Hepatic stellate cell (primary cell): Measurements from ENCODE around the gene NIPBL.
"Not testable (repeated sequence)": the region's sequence is repeated elsewhere in the genome, so short reads cannot be mapped to it uniquely, and the experiment has no call there.

Experiments
- DNase-seq: peaks from one replicate; pipeline ENCODE4 v3.0.0; 2011; ENCODE audit warnings: low spot score

NIPBL gene, protein sequence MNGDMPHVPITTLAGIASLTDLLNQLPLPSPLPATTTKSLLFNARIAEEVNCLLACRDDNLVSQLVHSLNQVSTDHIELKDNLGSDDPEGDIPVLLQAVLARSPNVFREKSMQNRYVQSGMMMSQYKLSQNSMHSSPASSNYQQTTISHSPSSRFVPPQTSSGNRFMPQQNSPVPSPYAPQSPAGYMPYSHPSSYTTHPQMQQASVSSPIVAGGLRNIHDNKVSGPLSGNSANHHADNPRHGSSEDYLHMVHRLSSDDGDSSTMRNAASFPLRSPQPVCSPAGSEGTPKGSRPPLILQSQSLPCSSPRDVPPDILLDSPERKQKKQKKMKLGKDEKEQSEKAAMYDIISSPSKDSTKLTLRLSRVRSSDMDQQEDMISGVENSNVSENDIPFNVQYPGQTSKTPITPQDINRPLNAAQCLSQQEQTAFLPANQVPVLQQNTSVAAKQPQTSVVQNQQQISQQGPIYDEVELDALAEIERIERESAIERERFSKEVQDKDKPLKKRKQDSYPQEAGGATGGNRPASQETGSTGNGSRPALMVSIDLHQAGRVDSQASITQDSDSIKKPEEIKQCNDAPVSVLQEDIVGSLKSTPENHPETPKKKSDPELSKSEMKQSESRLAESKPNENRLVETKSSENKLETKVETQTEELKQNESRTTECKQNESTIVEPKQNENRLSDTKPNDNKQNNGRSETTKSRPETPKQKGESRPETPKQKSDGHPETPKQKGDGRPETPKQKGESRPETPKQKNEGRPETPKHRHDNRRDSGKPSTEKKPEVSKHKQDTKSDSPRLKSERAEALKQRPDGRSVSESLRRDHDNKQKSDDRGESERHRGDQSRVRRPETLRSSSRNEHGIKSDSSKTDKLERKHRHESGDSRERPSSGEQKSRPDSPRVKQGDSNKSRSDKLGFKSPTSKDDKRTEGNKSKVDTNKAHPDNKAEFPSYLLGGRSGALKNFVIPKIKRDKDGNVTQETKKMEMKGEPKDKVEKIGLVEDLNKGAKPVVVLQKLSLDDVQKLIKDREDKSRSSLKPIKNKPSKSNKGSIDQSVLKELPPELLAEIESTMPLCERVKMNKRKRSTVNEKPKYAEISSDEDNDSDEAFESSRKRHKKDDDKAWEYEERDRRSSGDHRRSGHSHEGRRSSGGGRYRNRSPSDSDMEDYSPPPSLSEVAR (N-terminal part only)

DNA sequence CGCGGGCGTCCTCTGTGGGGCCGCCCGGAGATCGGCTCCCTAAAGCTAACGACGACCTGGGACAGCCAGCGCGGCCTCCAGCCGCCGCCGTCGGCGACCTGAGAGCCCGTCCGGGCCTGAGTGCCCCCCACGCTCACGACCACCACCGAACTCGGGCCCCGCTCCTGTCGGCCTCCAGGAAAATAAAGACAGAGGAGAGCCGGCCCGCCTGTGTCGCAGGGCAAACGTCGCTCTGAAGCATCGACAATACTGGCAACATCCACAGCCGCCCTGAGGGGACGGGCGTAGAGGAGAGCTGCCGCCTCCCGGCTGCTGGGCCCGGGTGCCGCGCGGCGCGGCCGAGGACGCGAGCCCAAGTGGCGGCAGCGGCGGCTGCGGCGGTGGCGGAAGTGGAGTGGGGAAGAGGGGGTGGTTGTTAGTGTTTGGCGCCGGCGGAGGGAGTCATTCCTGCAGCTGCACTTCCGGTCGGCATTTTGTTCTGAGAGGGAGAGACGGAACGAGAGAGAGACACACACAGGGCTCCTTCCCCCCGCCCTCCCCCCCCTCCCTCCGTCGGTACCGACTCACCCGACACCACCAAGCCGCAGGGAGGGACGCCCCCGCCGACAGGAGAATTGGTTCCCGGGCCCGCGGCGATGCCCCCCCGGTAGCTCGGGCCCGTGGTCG, at the start of gene NIPBL:
NIPBL (plus strand) TSS at position 471 of the 666 bp plus-strand sequence. CDS start 76,928 bp downstream, outside the sequence.
- peak; percentile 89 for DNase-seq

GRCh38 chr5:36832274-36832673, 44.3 kb upstream of the NIPBL start:
- DNase-seq, result no peak

GRCh38 chr5:36836831-36837230, 39.7 kb upstream of the NIPBL start:
- no peak for DNase-seq

- no peak for DNase-seq
Observed at GRCh38 chr5:36839489-36840476, 36.8 kb upstream of the NIPBL start.

DNA sequence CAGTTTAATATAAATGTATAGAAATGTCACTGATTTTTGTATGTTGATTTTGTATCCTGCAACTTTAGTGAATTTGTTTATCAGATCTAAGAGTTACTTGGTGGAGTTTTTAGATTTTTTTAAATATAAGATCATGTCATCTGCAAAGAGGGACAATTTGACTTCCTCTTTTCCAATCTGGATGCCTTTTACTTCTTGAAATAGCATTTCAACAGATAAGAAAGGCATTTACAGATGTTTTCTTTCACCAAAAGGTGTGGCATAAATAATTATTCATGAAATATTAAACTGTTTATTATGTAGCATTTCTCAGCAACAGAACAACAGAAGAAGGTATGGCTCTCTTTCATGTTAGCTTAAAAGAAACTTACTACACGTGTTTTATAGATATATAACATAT, 34.9 kb upstream of the NIPBL start:
- no peak for DNase-seq

DNA sequence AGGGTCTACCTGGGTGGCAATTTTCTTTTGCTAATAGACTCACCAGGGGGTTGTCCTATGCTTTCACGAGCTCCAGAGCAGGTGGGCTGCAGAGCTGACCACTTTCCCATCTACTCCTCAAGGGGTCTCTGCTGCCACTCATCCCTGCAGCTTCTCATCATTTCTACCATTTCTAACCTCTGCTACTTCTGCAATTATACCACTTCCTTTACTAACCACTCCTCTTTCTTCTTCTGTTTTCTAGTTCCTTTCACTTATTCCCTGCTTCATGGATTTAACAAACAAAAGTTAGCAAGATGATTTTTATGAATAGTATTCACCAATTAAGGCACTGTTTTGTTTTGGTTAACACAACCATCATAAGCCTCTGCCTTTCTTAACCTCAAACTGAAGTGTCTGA, 34.5 kb upstream of the NIPBL start:
- no peak for DNase-seq

DNA sequence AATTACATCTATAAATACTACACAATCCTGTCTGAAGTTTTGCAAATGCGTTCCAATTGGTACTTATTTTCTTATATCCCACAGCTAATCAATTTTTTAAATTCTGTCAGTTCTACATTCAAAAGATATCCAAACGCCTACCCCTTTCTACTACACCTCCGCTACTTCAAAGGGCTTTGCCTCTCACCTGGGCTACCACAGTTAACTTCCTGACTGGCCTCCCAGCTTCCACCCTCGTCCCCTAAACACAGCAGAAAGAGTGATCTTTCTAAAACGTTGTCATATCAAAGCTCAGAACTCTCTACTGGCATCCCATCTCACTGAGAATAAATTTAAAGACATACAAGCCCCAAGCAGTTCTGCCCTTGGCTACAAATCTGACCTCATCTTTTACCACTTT, 32.3 kb upstream of the NIPBL start:
- no peak for DNase-seq

GRCh38 chr5:36848545-36848944, 28.0 kb upstream of the NIPBL start:
- DNase-seq, result not testable (repeated sequence)

GRCh38 chr5:36852903-36853302, 23.7 kb upstream of the NIPBL start:
- not testable (repeated sequence) for DNase-seq

GRCh38 chr5:36854402-36855140, 22.0 kb upstream of the NIPBL start:
- no peak for DNase-seq

GRCh38 chr5:36855141-36855495, 21.5 kb upstream of the NIPBL start:
- DNase-seq, result no peak

- DNase-seq, result no peak
Observed at GRCh38 chr5:36861871-36862270, 14.7 kb upstream of the NIPBL start.

- peak; percentile 52 for DNase-seq
Observed at GRCh38 chr5:36870399-36871040, 6.0 kb upstream of the NIPBL start.

- no peak for DNase-seq
Observed at GRCh38 chr5:36874465-36874864, 2.1 kb upstream of the NIPBL start.

DNA sequence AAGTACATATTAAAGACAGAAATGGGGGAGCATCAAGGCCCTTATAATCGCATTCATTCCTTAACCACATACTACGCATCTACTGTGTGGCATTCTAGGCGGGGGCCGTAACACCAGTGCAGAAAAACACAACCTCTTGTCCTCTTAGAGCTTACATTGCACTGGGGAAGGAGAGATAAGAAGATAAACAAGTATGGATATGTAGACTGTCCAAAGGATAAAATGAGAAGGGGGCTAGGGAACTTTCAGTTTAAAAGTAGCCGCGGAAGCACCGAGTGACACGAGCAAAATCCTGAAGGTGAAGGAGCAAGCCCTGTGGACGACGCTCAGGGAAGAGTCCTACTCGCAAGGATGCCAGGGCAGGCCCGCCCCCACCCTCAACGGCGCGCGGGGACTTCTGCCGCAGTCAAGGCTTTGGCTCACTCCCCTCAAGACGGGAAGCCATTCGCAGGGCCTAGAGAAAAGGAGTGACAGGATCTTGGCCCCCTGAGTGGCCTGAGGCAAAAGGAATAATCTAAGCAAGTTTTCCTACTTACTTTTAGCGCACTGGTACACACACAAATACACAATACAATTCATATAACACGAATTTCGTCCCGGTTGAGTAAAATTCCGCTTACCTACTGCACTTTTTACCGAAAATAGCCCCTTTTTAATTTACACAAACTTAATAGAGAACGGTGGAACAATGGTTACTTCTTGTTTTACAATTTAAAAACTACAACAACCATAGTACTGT, 1.3 kb upstream of the NIPBL start:
- DNase-seq, result peak; percentile 29

DNA sequence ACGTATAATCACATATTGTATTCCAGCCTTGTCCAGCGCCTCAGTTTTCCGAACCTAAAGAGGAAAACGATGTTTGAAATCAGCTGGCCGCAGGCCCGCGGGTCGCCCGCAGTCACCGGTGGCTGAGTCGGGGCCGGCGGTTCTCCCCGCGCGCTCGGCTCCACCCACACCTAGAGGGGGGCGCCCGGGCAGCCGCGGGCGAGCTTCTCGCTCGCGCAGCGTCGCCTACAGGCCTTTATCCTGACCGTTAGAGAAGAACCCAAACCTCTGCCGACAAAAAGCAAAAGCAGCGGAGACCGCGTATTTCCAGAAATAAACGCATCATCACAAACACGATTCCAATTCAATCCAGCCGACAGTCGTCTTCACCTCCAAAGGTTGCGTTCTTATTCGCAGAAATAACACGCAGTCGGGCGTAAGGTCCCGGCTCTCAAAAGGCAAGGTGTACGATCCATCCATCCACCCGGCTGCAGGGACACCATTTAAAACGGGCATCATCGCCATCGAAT, 725 bp upstream of the NIPBL start:
- DNase-seq, result peak; percentile 72

GRCh38 chr5:36876965-36877666, 547 bp downstream of the NIPBL start:
- DNase-seq, result peak; percentile 35
